ENCODE results near the gene SORL1. TPM values are rescaled to one million over a fixed set of nuclear protein-coding genes. Genes with fewer than 3 reads are reported as not detected.

SORL1 gene
- total and polyA plus RNA-seq, 2 of the 8 experiments (the other 6 are each of a cell fraction or from before 2014, with no cell fraction given): 38.1 to 65.5 TPM

- TF ChIP-seq CHD7 (IDR thresholded peaks at IDR 0.05; ENCODE audit: insufficient replicate concordance, low read length) (no peak), SAP30 (IDR thresholded peaks at IDR 0.05; ENCODE audit: insufficient read depth, insufficient replicate concordance, low read length) (no peak), GABPA (IDR thresholded peaks at IDR 0.05; ENCODE audit: borderline replicate concordance, insufficient read depth, low read length) (no peak), EP300 (IDR thresholded peaks at IDR 0.05; ENCODE audit: borderline replicate concordance in 1 of 2, low read depth in 2 of 2, low read length in 2 of 2) (no peak)
Observed at GRCh38 chr11:121461843-121462242, 9.7 kb downstream of the SORL1 start (continued).

Data from H1 (cell line).